ENCODE results near the gene VEZT.

VEZT gene

GRCh38 chr12:95198914-95199313, 18.7 kb upstream of the VEZT start:
- no peak for DNase-seq (ENCODE audit: low read depth)

- no peak for DNase-seq (ENCODE audit: low read depth)
Measured at GRCh38 chr12:95200128-95200894, 17.3 kb upstream of the VEZT start.

- no peak for DNase-seq (ENCODE audit: low read depth)
Measured at GRCh38 chr12:95201056-95201670, 16.4 kb upstream of the VEZT start.

GRCh38 chr12:95202691-95203486, 14.7 kb upstream of the VEZT start:
- no peak for DNase-seq (ENCODE audit: low read depth)

GRCh38 chr12:95203487-95204030, 14.0 kb upstream of the VEZT start:
- DNase-seq (ENCODE audit: low read depth) = no peak

GRCh38 chr12:95204141-95204866, 13.3 kb upstream of the VEZT start:
- no peak for DNase-seq (ENCODE audit: low read depth)

GRCh38 chr12:95205016-95205624, 12.5 kb upstream of the VEZT start:
- no peak for DNase-seq (ENCODE audit: low read depth)

- no peak for DNase-seq (ENCODE audit: low read depth)
Measured at GRCh38 chr12:95205685-95206084, 11.9 kb upstream of the VEZT start.

- DNase-seq (ENCODE audit: low read depth) = no peak
Measured at GRCh38 chr12:95206916-95207315, 10.7 kb upstream of the VEZT start.

GRCh38 chr12:95207407-95207806, 10.2 kb upstream of the VEZT start:
- DNase-seq (ENCODE audit: low read depth) = no peak

- no peak for DNase-seq (ENCODE audit: low read depth)
Measured at GRCh38 chr12:95208678-95209077, 8.9 kb upstream of the VEZT start.

- DNase-seq (ENCODE audit: low read depth) = no peak
Measured at GRCh38 chr12:95212586-95212985, 5.0 kb upstream of the VEZT start.

- no peak for DNase-seq (ENCODE audit: low read depth)
Measured at GRCh38 chr12:95213119-95213518, 4.5 kb upstream of the VEZT start.

GRCh38 chr12:95213928-95214327, 3.7 kb upstream of the VEZT start:
- DNase-seq (ENCODE audit: low read depth) = no peak

GRCh38 chr12:95214466-95214865, 3.1 kb upstream of the VEZT start:
- DNase-seq (ENCODE audit: low read depth) = no peak

- DNase-seq (ENCODE audit: low read depth) = no peak
Measured at GRCh38 chr12:95215949-95216348, 1.7 kb upstream of the VEZT start.

- no peak for DNase-seq (ENCODE audit: low read depth)
Measured at GRCh38 chr12:95216711-95217376, 763 bp upstream of the VEZT start.

GRCh38 chr12:95218150-95219133, 835 bp downstream of the VEZT start:
- DNase-seq (ENCODE audit: low read depth) = peak; percentile 19

- no peak for DNase-seq (ENCODE audit: low read depth)
Measured at GRCh38 chr12:95220190-95220589, 2.6 kb downstream of the VEZT start.

- no peak for DNase-seq (ENCODE audit: low read depth)
Measured at GRCh38 chr12:95220726-95221125, 3.1 kb downstream of the VEZT start.

All from T follicular helper cell (primary cell).